CD4-positive, alpha-beta memory T cell (primary cell): ENCODE data around the gene MEIS2. TPM values are rescaled to one million over a fixed set of nuclear protein-coding genes. Genes with fewer than 3 reads are reported as not detected.

Experiments
- CTCF ChIA-PET: fragments of 350-600 bp; sonication (Branson Sonifier 250); formaldehyde crosslinking; loops from one replicate; lab custom pipeline; 2021; ENCODE audit warnings: inconsistent platforms; ENCODE audit not compliant: partially characterized antibody; lab: Charles Lee
- POLR2A ChIA-PET: fragments of 350-600 bp; sonication (Branson Sonifier 250); formaldehyde crosslinking; loops from one replicate; lab custom pipeline; 2021; ENCODE audit not compliant: partially characterized antibody; lab: Charles Lee
- DNase-seq, 5 donors: peaks; one replicate each; pipeline versions ENCODE4 v3.0.0 to v3.0.0-alpha.2; 2020 to 2022; ENCODE audit warnings: mixed read lengths in 1 of 5
- H3K27ac ChIP-seq: one replicate; pipeline ENCODE4 v1.7.0; 2013; ENCODE audit warnings: low read depth, low read length
- H3K27me3 ChIP-seq: 2 replicates; pipeline ENCODE4 v1.7.0; 2013; ENCODE audit warnings: mild to moderate bottlenecking, low read length, moderate library complexity; ENCODE audit not compliant: insufficient read depth
- H3K36me3 ChIP-seq: 2 replicates; pipeline ENCODE4 v1.7.0; 2013; ENCODE audit warnings: mild to moderate bottlenecking, low read length, moderate library complexity; ENCODE audit not compliant: insufficient read depth
- H3K4me1 ChIP-seq: 2 replicates; pipeline ENCODE4 v1.7.0; 2013; ENCODE audit warnings: mild to moderate bottlenecking, low read length, moderate library complexity; ENCODE audit not compliant: insufficient read depth
- H3K4me3 ChIP-seq, 2 donors: one replicate each; pipeline ENCODE4 v1.7.0; 2013; ENCODE audit warnings: low read length in 2 of 2, mild to moderate bottlenecking in 1 of 2
- H3K9me3 ChIP-seq, 2 donors: one replicate each; pipeline ENCODE4 v1.7.0; 2013; ENCODE audit warnings: low read length in 2 of 2, control low read depth in 1 of 2; ENCODE audit not compliant: control insufficient read depth in 1 of 2
- H3K27ac Mint-ChIP-seq, 7 donors: one replicate each; pipeline ENCODE4 v1.8.0; 2020 to 2021; ENCODE audit warnings: mixed read lengths in 7 of 7, mild to moderate bottlenecking in 6 of 7, inconsistent platforms in 3 of 7, moderate library complexity in 3 of 7
- H3K27me3 Mint-ChIP-seq, 2 donors: one replicate each; pipeline ENCODE4 v1.8.0; 2020 to 2021; ENCODE audit warnings: mixed read lengths in 2 of 2
- H3K36me3 Mint-ChIP-seq, 2 donors: one replicate each; pipeline ENCODE4 v1.8.0; 2020 to 2021; ENCODE audit warnings: mixed read lengths in 2 of 2, inconsistent platforms in 1 of 2, mild to moderate bottlenecking in 1 of 2
- H3K4me1 Mint-ChIP-seq, 4 donors: one replicate each; pipeline ENCODE4 v1.8.0; 2020 to 2021; ENCODE audit warnings: mixed read lengths in 4 of 4, mild to moderate bottlenecking in 1 of 4
- H3K4me3 Mint-ChIP-seq, 8 donors: one replicate each; pipeline ENCODE4 v1.8.0; 2020 to 2021; ENCODE audit warnings: mixed read lengths in 8 of 8, mild to moderate bottlenecking in 7 of 8, moderate library complexity in 6 of 8, inconsistent platforms in 3 of 8
- H3K9me3 Mint-ChIP-seq, 8 donors: one replicate each; pipeline ENCODE4 v1.8.0; 2020 to 2021; ENCODE audit warnings: mixed read lengths in 8 of 8, mild to moderate bottlenecking in 5 of 8, inconsistent platforms in 3 of 8, moderate library complexity in 1 of 8
- intact Hi-C: fragments of 100-400 bp; cut with micrococcal nuclease; formaldehyde crosslinking; loops from one replicate; pipeline ENCODE4 v1.15.1; 2023
- polyA plus RNA-seq, 2 donors: library from polyadenylated mRNA; unstranded; fragments of 300-500 nt; fragmentation: Illumina TruSeq; gene quantifications; one replicate each; pipeline ENCODE4 v1.2.3, GENCODE V29; 2021
- total RNA-seq, 2 experiments: library from RNA; stranded (reverse); gene quantifications; one replicate each; pipeline ENCODE4 v1.2.3, GENCODE V29; 2021

Gene MEIS2
- total and polyA plus RNA-seq, 4 experiments from 2014 or later, result not detected

- Histone ChIP-seq H3K36me3 (no peaks in the 10 kb centered on the region), H3K9me3 (no peaks in the 10 kb centered on the region), H3K4me3 (no peak overlapping the region), H3K27me3 (peaks cover 35% of the 10 kb centered on the region), H3K4me1 (peaks cover 25% of the 10 kb centered on the region), H3K27ac (no peak overlapping the region)
- CTCF ChIA-PET, result no interaction called here
- POLR2A ChIA-PET, result no interaction called here
- peaks cover 2 to 44% (median 33%) of the 10 kb centered on the region in 8 donors for H3K9me3 Mint-ChIP-seq
- no peak overlapping the region for H3K27ac Mint-ChIP-seq
- no peak for DNase-seq
- H3K4me1 Mint-ChIP-seq, result peaks cover 21 to 39% (median 29%) of the 10 kb centered on the region in 4 donors
- H3K27me3 Mint-ChIP-seq, result peaks cover 62 to 63% of the 10 kb centered on the region in 2 donors
- intact Hi-C loops, result no loop called here
- H3K36me3 Mint-ChIP-seq, result peaks cover 8 to 10% of the 10 kb centered on the region in 2 donors
- H3K4me3 Mint-ChIP-seq, result peak overlapping the region in 1 of 8 donors; percentile 71
Measured at GRCh38 chr15:37103475-37104423, 3.4 kb upstream of the MEIS2 start.

GRCh38 chr15:37103163-37103435 lies 2.8 kb upstream of the MEIS2 start:
- Mint-ChIP-seq H3K9me3 (peaks cover 2 to 37% (median 28%) of the 10 kb centered on the region in 8 donors), H3K27me3 (peaks cover 59 to 64% of the 10 kb centered on the region in 2 donors), H3K36me3 (peaks cover 8 to 10% of the 10 kb centered on the region in 2 donors), H3K4me1 (peaks cover 23 to 44% (median 33%) of the 10 kb centered on the region in 4 donors), H3K4me3 (peak overlapping the region in 5 of 8 donors; percentile 45 to 71 (median 59)), H3K27ac (peak overlapping the region in 1 of 7 donors; percentile 3)
- Histone ChIP-seq H3K9me3 (no peaks in the 10 kb centered on the region), H3K36me3 (no peaks in the 10 kb centered on the region), H3K4me3 (no peak overlapping the region), H3K4me1 (peaks cover 30% of the 10 kb centered on the region), H3K27me3 (peaks cover 31% of the 10 kb centered on the region), H3K27ac (no peak overlapping the region)
- POLR2A ChIA-PET, result no interaction called here
- DNase-seq, result no peak
- CTCF ChIA-PET, result no interaction called here
- intact Hi-C loops, result no loop called here

- Histone ChIP-seq H3K9me3 (no peaks in the 10 kb centered on the region), H3K4me1 (peaks cover 36% of the 10 kb centered on the region), H3K27ac (no peak overlapping the region), H3K4me3 (no peak overlapping the region), H3K27me3 (peaks cover 31% of the 10 kb centered on the region), H3K36me3 (no peaks in the 10 kb centered on the region)
- DNase-seq, result no peak
- Mint-ChIP-seq H3K4me1 (peaks cover 25 to 50% (median 37%) of the 10 kb centered on the region in 4 donors), H3K9me3 (peaks cover 2 to 34% (median 25%) of the 10 kb centered on the region in 8 donors), H3K4me3 (peak overlapping the region; percentile 17 to 77 (median 62)), H3K36me3 (peaks cover 8 to 10% of the 10 kb centered on the region in 2 donors), H3K27me3 (peaks cover 57 to 62% of the 10 kb centered on the region in 2 donors), H3K27ac (peak overlapping the region in 3 of 7 donors; percentile 3 to 79 (median 31))
- intact Hi-C loops, result no loop called here
- CTCF ChIA-PET, result no interaction called here
- POLR2A ChIA-PET, result no interaction called here
Measured at GRCh38 chr15:37102305-37103162, 2.2 kb upstream of the MEIS2 start.

- no peaks in the 10 kb centered on the region for H3K36me3 ChIP-seq
- Mint-ChIP-seq H3K36me3 (peaks cover 8 to 11% of the 10 kb centered on the region in 2 donors), H3K9me3 (peaks cover 0 to 33% (median 24%) of the 10 kb centered on the region in 8 donors), H3K27ac (peak overlapping the region in 2 of 7 donors; percentile 3 to 81), H3K4me3 (peak overlapping the region in 7 of 8 donors; percentile 72 to 99 (median 90)), H3K4me1 (peaks cover 24 to 56% (median 42%) of the 10 kb centered on the region in 4 donors), H3K27me3 (peaks cover 58 to 65% of the 10 kb centered on the region in 2 donors)
- intact Hi-C loops, result no loop called here
- H3K4me1 ChIP-seq, result peaks cover 41% of the 10 kb centered on the region
- peaks cover 37% of the 10 kb centered on the region for H3K27me3 ChIP-seq
- POLR2A ChIA-PET, result no interaction called here
- CTCF ChIA-PET, result no interaction called here
- H3K4me3 ChIP-seq, result no peak overlapping the region
- H3K27ac ChIP-seq, result no peak overlapping the region
- no peak for DNase-seq
- no peaks in the 10 kb centered on the region for H3K9me3 ChIP-seq
Measured at GRCh38 chr15:37101980-37102304, 1.6 kb upstream of the MEIS2 start.

- ChIA-PET CTCF (no interaction called here), POLR2A (no interaction called here)
- H3K4me3 Mint-ChIP-seq, result peak overlapping the region; percentile 82 to 99 (median 96)
- peak overlapping the region in 4 of 7 donors; percentile 37 to 84 (median 69) for H3K27ac Mint-ChIP-seq
- Histone ChIP-seq H3K9me3 (no peaks in the 10 kb centered on the region), H3K4me3 (peak overlapping the region; percentile 47 to 49), H3K27ac (no peak overlapping the region), H3K27me3 (peaks cover 32% of the 10 kb centered on the region), H3K4me1 (peaks cover 41% of the 10 kb centered on the region), H3K36me3 (no peaks in the 10 kb centered on the region)
- peaks cover 60 to 67% of the 10 kb centered on the region in 2 donors for H3K27me3 Mint-ChIP-seq
- no peak for DNase-seq
- intact Hi-C loops, result no loop called here
- H3K9me3 Mint-ChIP-seq, result peaks cover 0 to 28% (median 22%) of the 10 kb centered on the region in 8 donors
- peaks cover 8 to 11% of the 10 kb centered on the region in 2 donors for H3K36me3 Mint-ChIP-seq
- H3K4me1 Mint-ChIP-seq, result peaks cover 28 to 59% (median 47%) of the 10 kb centered on the region in 4 donors
Measured at GRCh38 chr15:37100966-37101215, 542 bp upstream of the MEIS2 start.

GRCh38 chr15:37099319-37100108 lies 835 bp downstream of the MEIS2 start:
- Mint-ChIP-seq H3K36me3 (peaks cover 8 to 11% of the 10 kb centered on the region in 2 donors), H3K9me3 (peaks cover 0 to 25% (median 18%) of the 10 kb centered on the region in 8 donors), H3K27ac (peak overlapping the region in 4 of 7 donors; percentile 26 to 83 (median 58)), H3K4me3 (peak overlapping the region; percentile 90 to 99 (median 96)), H3K27me3 (peaks cover 57 to 65% of the 10 kb centered on the region in 2 donors), H3K4me1 (peaks cover 32 to 64% (median 48%) of the 10 kb centered on the region in 4 donors)
- H3K36me3 ChIP-seq, result no peaks in the 10 kb centered on the region
- no peaks in the 10 kb centered on the region for H3K9me3 ChIP-seq
- POLR2A ChIA-PET, result no interaction called here
- CTCF ChIA-PET, result no interaction called here
- intact Hi-C loops, result no loop called here
- H3K4me3 ChIP-seq, result peak overlapping the region; percentile 9 to 86
- peaks cover 45% of the 10 kb centered on the region for H3K4me1 ChIP-seq
- DNase-seq, result no peak
- H3K27me3 ChIP-seq, result peaks cover 28% of the 10 kb centered on the region
- no peak overlapping the region for H3K27ac ChIP-seq
